Vagina (tissue), 2 donors: ENCODE data around the gene PRICKLE2. TPM values are rescaled to one million over a fixed set of nuclear protein-coding genes. Genes with fewer than 3 reads are reported as not detected.

ENCODE experiments used
- DNase-seq, 2 donors: peaks; one replicate each; pipeline ENCODE4 v3.0.0-alpha.2; 2017; ENCODE audit errors: extremely low spot score in 2 of 2
- H3K27ac ChIP-seq: fragments of 200-600 bp; sonication (generic); one replicate; pipeline ENCODE4 v1.5.1; 2019
- H3K27me3 ChIP-seq: fragments of 200-600 bp; sonication (generic); one replicate; pipeline ENCODE4 v1.5.1; 2019
- H3K36me3 ChIP-seq, 2 donors: fragments of 200-600 bp; sonication (generic); one replicate each; pipeline ENCODE4 v1.5.1; 2017 to 2019
- H3K4me1 ChIP-seq: fragments of 200-600 bp; sonication (generic); one replicate; pipeline ENCODE4 v1.5.1; 2019
- H3K4me3 ChIP-seq, 2 donors: fragments of 200-600 bp; sonication (generic); 1 replicate in 1 of 2; 2 replicates in 1 of 2; pipeline ENCODE4 v1.5.1; 2016 to 2019
- H3K9me3 ChIP-seq: fragments of 200-600 bp; sonication (generic); one replicate; pipeline ENCODE4 v1.5.1; 2019
- CTCF ChIP-seq, 3 experiments: fragments of 450-650 bp in 2 of 3; fragments of 200-600 bp in 1 of 3; sonication (generic) in 1 of 3; IDR thresholded peaks; one replicate each; pipeline ENCODE4 v1.5.1; 2017 to 2019; ENCODE audit warnings: antibody characterized with exemption in 3 of 3, mild to moderate bottlenecking in 2 of 3, moderate library complexity in 2 of 3
- POLR2A ChIP-seq, 2 donors: fragments of 450-650 bp; IDR thresholded peaks; one replicate each; pipeline ENCODE4 v1.6.1; 2017; ENCODE audit warnings: antibody characterized with exemption in 2 of 2, mild to moderate bottlenecking in 2 of 2, moderate library complexity in 2 of 2
- POLR2AphosphoS5 ChIP-seq, 2 donors: sonication (generic); formaldehyde crosslinking; IDR thresholded peaks; one replicate each; pipeline ENCODE4 v1.9.0; 2017; ENCODE audit warnings: antibody characterized with exemption in 2 of 2, mild to moderate bottlenecking in 2 of 2, low read depth in 1 of 2; ENCODE audit not compliant: insufficient read depth in 1 of 2
- intact Hi-C: fragments of 100-400 bp; cut with DNase I; formaldehyde crosslinking; loops from one replicate; pipeline ENCODE4 v1.15.1; 2023
- total RNA-seq: library from RNA; depleted of rRNA; stranded (reverse); fragments of >200 nt; gene quantifications from one replicate; pipeline ENCODE4 v1.2.3, GENCODE V29; 2016

The PRICKLE2 gene
- total RNA-seq, 1 donor from 2014 or later: 39.3 TPM

DNA sequence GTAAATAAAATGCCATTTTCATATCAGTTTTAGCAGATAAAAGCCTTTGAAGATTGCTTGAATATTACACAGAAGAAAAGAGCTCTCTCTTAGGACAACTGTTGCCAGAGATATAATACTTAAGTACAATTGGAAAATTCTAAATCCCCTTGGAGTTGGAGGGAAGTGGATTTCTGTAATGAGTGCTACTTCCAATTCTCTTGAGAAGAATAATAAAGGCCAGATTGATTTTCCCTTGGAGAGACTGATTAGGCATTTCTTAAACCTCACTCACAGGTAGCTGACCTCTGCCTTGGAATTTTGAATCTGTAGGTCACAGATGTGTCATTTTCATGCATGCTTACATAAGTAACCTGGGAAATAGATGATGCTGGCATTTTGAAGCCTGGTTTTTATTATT, 172.1 kb downstream of the PRICKLE2 start:
- no peaks in the 10 kb centered on the region for H3K36me3 ChIP-seq
- H3K27ac ChIP-seq: no peak overlapping the region
- no peak overlapping the region for H3K4me3 ChIP-seq
- intact Hi-C loops: no loop called here
- TF ChIP-seq CTCF (IDR thresholded peaks at IDR 0.05) (no peak), POLR2A (IDR thresholded peaks at IDR 0.05) (no peak), POLR2AphosphoS5 (IDR thresholded peaks at IDR 0.05; ENCODE audit: insufficient read depth in 1 of 2, low read depth in 1 of 2) (no peak)
- DNase-seq: no peak
- H3K27me3 ChIP-seq: no peaks in the 10 kb centered on the region
- H3K4me1 ChIP-seq: no peaks in the 10 kb centered on the region
- no peaks in the 10 kb centered on the region for H3K9me3 ChIP-seq

GRCh38 chr3:64049832-64050231, 175.4 kb downstream of the PRICKLE2 start:
- TF ChIP-seq POLR2A (IDR thresholded peaks at IDR 0.05): no peak

DNA sequence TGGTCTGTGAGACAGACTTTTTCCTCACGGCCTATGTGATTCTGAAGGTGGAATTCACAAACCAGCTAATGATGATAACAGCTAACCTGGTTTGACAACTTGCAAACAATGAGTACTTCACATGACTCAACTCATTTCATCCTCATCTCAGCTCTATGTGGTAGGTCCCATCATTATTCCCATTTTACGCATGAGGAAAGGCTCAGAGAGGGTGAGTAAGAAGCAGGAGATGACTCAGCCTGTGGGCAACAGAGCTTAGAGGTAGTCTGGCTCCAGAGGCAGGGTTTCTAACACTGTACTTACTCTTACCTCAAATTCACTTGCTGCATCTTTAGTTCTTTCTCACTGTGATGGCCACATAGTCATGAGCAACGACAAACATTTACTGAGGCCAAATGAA, 176.1 kb downstream of the PRICKLE2 start:
- Histone ChIP-seq H3K4me3 (no peak overlapping the region), H3K9me3 (no peaks in the 10 kb centered on the region), H3K36me3 (no peaks in the 10 kb centered on the region), H3K27ac (no peak overlapping the region), H3K4me1 (no peaks in the 10 kb centered on the region), H3K27me3 (no peaks in the 10 kb centered on the region)
- no peak for DNase-seq
- no peak for TF ChIP-seq POLR2AphosphoS5 (IDR thresholded peaks at IDR 0.05; ENCODE audit: insufficient read depth in 1 of 2, low read depth in 1 of 2)
- no peak for TF ChIP-seq CTCF (IDR thresholded peaks at IDR 0.05)
- TF ChIP-seq POLR2A (IDR thresholded peaks at IDR 0.05): no peak
- intact Hi-C loops: no loop called here

More at GRCh38 chr3:64049832-64050231, 175.4 kb downstream of the PRICKLE2 start:
- Histone ChIP-seq H3K9me3 (no peaks in the 10 kb centered on the region), H3K27me3 (no peaks in the 10 kb centered on the region), H3K27ac (no peak overlapping the region), H3K36me3 (no peaks in the 10 kb centered on the region), H3K4me1 (no peaks in the 10 kb centered on the region), H3K4me3 (no peak overlapping the region)
- DNase-seq: no peak
- intact Hi-C loops: no loop called here

DNA sequence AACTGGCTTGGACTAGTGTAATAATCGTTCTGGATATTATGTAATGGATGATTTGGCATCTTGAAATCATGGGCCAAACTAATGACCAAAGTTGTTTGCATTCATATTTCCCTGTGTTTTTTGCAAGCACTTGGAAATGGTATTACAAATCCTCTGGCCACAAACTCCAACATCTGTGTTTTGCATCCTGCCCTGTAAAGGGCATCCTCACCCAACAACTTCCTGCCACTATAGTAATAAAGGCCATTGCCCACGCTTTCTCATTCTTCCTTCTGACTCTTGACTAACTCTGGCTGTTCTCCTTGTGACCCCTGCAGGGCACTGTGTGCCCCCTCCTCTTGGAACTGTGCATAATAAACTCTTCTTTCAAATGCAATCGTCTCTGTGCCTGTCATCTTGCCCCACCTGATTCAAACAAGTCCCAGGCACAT, 176.6 kb downstream of the PRICKLE2 start:
- H3K4me3 ChIP-seq: no peak overlapping the region
- no peaks in the 10 kb centered on the region for H3K27me3 ChIP-seq
- no peaks in the 10 kb centered on the region for H3K4me1 ChIP-seq
- no peak overlapping the region for H3K27ac ChIP-seq
- no peaks in the 10 kb centered on the region for H3K9me3 ChIP-seq
- intact Hi-C loops: no loop called here
- no peaks in the 10 kb centered on the region for H3K36me3 ChIP-seq
- TF ChIP-seq POLR2AphosphoS5 (IDR thresholded peaks at IDR 0.05; ENCODE audit: insufficient read depth in 1 of 2, low read depth in 1 of 2) (no peak), POLR2A (IDR thresholded peaks at IDR 0.05) (no peak), CTCF (IDR thresholded peaks at IDR 0.05) (no peak)
- DNase-seq: no peak

GRCh38 chr3:64047787-64048186, 177.5 kb downstream of the PRICKLE2 start:
- no peak overlapping the region for H3K27ac ChIP-seq
- H3K36me3 ChIP-seq: no peaks in the 10 kb centered on the region
- H3K27me3 ChIP-seq: no peaks in the 10 kb centered on the region
- TF ChIP-seq POLR2A (IDR thresholded peaks at IDR 0.05): no peak
- no peak for TF ChIP-seq POLR2AphosphoS5 (IDR thresholded peaks at IDR 0.05; ENCODE audit: insufficient read depth in 1 of 2, low read depth in 1 of 2)
- TF ChIP-seq CTCF (IDR thresholded peaks at IDR 0.05): no peak
- H3K4me3 ChIP-seq: no peak overlapping the region
- no peaks in the 10 kb centered on the region for H3K9me3 ChIP-seq
- DNase-seq: no peak
- intact Hi-C loops: no loop called here
- no peaks in the 10 kb centered on the region for H3K4me1 ChIP-seq
